Tibial nerve (tissue), 4 donors: ENCODE results near the gene BPIFB1. TPM values are rescaled to one million over a fixed set of nuclear protein-coding genes. Genes with fewer than 3 reads are reported as not detected.

ENCODE experiments used
- DNase-seq, 2 donors: peaks; one replicate each; pipeline ENCODE4 v3.0.0-alpha.2; 2019; ENCODE audit warnings: low spot score in 2 of 2
- H3K27ac ChIP-seq, 4 donors: fragments of 200-600 bp; sonication (generic) in 3 of 4; one replicate each; pipeline ENCODE4 v1.5.1; 2017 to 2019; ENCODE audit warnings: mild to moderate bottlenecking in 1 of 4
- H3K27me3 ChIP-seq, 2 donors: fragments of 200-600 bp; sonication (generic) in 1 of 2; one replicate each; pipeline versions ENCODE4 v1.5.1 to v1.6.0; 2017 to 2019
- H3K36me3 ChIP-seq, 3 donors: fragments of 200-600 bp; sonication (generic); one replicate each; pipeline ENCODE4 v1.5.1; 2018 to 2019
- H3K4me1 ChIP-seq, 4 donors: fragments of 200-600 bp; sonication (generic) in 3 of 4; one replicate each; pipeline ENCODE4 v1.5.1; 2017 to 2019
- H3K4me3 ChIP-seq, 4 donors: fragments of 200-600 bp; sonication (generic) in 3 of 4; one replicate each; pipeline ENCODE4 v1.5.1; 2017 to 2019; ENCODE audit warnings: mild to moderate bottlenecking in 1 of 4, moderate library complexity in 1 of 4
- H3K9me3 ChIP-seq, 4 donors: fragments of 200-600 bp; sonication (generic) in 3 of 4; one replicate each; pipeline ENCODE4 v1.5.1; 2017 to 2019
- EP300 ChIP-seq, 2 donors: sonication (generic); formaldehyde crosslinking; IDR thresholded peaks; one replicate each; pipeline ENCODE4 v1.6.1; 2017; ENCODE audit warnings: antibody characterized with exemption in 2 of 2, mild to moderate bottlenecking in 1 of 2
- POLR2A ChIP-seq, 2 donors: fragments of 450-650 bp; IDR thresholded peaks; one replicate each; pipeline ENCODE4 v1.6.1; 2017; ENCODE audit warnings: antibody characterized with exemption in 2 of 2, mild to moderate bottlenecking in 2 of 2, moderate library complexity in 2 of 2
- WGBS, 2 donors: methylation state at CpG; one replicate each; pipeline ENCODE4 v1.1.5; 2018; 5-methylcytosine and 5-hydroxymethylcytosine counted together
- total RNA-seq, 4 donors: library from RNA; depleted of rRNA; stranded (reverse); fragments of >200 nt; gene quantifications; one replicate each; pipeline ENCODE4 v1.1.0, GENCODE V29; 2016
- TF ChIP-seq, protein P1 (sequence below), 5 experiments: fragments of 200-600 bp in 3 of 5; fragments of 450-650 bp in 2 of 5; sonication (generic) in 3 of 5; IDR thresholded peaks; one replicate each; pipeline ENCODE4 v1.5.1; 2016 to 2019; ENCODE audit warnings: antibody characterized with exemption in 5 of 5, mild to moderate bottlenecking in 3 of 5, moderate library complexity in 2 of 5

The BPIFB1 gene
- total RNA-seq, 4 donors from 2014 or later = not detected

DNA sequence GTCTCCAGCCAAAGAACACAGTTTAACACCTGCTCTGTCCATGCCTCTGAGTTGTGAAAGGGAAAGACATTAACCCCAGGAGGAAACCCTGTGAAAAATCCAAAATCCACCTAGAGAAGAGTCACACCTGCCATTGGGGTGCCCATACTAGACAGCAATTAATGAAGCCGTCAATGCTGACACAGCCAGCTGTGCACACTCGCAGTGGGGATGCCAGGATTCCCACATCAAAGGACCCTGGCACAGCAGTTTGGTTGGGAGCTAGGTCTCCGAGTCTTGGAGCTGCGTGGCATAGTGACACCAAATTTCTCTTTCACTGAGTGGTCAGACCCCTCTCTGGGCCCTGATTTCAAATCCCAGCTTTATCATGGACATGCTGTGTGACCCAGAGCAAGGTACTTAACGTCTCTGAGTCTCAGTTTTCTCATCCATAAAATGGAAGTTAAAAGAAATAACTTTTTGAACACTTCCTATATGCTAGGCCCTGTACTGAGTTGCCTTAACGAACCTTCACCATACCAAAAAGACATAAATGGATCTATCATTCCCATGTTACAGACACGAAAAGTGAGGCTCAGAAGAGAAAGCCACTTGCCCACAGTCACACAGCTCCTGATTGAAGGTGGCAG is 30.8 kb downstream of the BPIFB1 start:
- H3K27ac ChIP-seq = no peak overlapping the region
- H3K4me1 ChIP-seq = no peaks in the 10 kb centered on the region
- no peak for DNase-seq
- 85 to 89% methylated on average over 7 of the region's 7 CpGs for WGBS, 2 donors
- no peaks in the 10 kb centered on the region for H3K36me3 ChIP-seq
- H3K9me3 ChIP-seq = no peaks in the 10 kb centered on the region
- H3K4me3 ChIP-seq = no peak overlapping the region
- peaks cover 0 to 7% of the 10 kb centered on the region in 2 donors for H3K27me3 ChIP-seq
- TF ChIP-seq POLR2A (IDR thresholded peaks at IDR 0.05) = no peak
- no peak for TF ChIP-seq EP300 (IDR thresholded peaks at IDR 0.05)
- TF ChIP-seq, protein P1, sequence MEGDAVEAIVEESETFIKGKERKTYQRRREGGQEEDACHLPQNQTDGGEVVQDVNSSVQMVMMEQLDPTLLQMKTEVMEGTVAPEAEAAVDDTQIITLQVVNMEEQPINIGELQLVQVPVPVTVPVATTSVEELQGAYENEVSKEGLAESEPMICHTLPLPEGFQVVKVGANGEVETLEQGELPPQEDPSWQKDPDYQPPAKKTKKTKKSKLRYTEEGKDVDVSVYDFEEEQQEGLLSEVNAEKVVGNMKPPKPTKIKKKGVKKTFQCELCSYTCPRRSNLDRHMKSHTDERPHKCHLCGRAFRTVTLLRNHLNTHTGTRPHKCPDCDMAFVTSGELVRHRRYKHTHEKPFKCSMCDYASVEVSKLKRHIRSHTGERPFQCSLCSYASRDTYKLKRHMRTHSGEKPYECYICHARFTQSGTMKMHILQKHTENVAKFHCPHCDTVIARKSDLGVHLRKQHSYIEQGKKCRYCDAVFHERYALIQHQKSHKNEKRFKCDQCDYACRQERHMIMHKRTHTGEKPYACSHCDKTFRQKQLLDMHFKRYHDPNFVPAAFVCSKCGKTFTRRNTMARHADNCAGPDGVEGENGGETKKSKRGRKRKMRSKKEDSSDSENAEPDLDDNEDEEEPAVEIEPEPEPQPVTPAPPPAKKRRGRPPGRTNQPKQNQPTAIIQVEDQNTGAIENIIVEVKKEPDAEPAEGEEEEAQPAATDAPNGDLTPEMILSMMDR (IDR thresholded peaks at IDR 0.05) = no peak

DNA sequence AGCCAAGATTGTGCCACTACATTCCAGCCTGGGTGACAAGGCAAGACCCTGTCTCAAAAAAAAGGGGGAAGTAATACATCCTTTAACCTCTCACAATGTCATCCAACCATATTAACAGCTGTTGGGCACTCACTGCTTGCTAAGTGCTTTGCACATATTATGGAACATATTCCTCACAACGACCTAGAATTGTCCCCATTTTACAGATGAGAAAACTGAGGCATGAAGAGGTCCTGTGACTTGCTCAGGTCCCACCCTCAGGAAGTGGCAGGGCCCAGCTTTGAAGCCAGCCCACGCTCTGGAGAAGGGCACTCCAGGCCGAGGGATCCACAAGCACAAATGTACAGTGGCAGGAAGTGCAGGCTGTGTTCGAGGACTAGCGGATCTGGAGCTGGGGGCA is 33.3 kb downstream of the BPIFB1 start:
- no peak for DNase-seq

DNA sequence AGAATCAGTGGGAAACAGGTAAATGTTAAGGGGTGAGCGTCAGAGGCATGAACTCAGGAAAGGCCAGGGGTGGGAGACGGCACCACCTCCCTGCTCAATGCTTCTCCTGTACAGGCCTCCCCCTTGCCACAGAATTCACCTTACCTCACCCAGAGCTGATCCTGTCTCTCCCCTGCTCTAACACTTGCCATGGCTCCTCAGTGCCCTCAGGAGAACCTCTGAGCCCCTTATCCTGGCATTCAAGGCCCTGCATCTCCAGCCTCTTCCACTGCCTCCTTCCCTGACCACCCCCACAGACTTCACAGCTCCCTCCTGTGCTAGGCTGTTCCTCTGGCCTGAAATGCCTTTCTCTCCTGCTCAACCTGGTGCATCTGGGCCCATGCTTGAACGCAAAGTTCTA is 33.9 kb downstream of the BPIFB1 start:
- Histone ChIP-seq H3K9me3 (no peaks in the 10 kb centered on the region), H3K4me1 (no peaks in the 10 kb centered on the region), H3K36me3 (no peaks in the 10 kb centered on the region), H3K27me3 (peaks cover 0 to 10% of the 10 kb centered on the region in 2 donors), H3K27ac (no peak overlapping the region), H3K4me3 (no peak overlapping the region)
- DNase-seq = no peak
- WGBS, 2 donors = 82 to 88% methylated on average over 3 of the region's 3 CpGs
- TF ChIP-seq EP300 (IDR thresholded peaks at IDR 0.05) (no peak), POLR2A (IDR thresholded peaks at IDR 0.05) (no peak)
- TF ChIP-seq, protein P1 (IDR thresholded peaks at IDR 0.05) = no peak

More for the DNA sequence above, 33.3 kb downstream of the BPIFB1 start:
- no peak overlapping the region for H3K27ac ChIP-seq
- TF ChIP-seq, protein P1 (IDR thresholded peaks at IDR 0.05) = no peak
- TF ChIP-seq POLR2A (IDR thresholded peaks at IDR 0.05) (no peak), EP300 (IDR thresholded peaks at IDR 0.05) (no peak)
- no peak overlapping the region for H3K4me3 ChIP-seq
- H3K9me3 ChIP-seq = no peaks in the 10 kb centered on the region
- peaks cover 0 to 7% of the 10 kb centered on the region in 2 donors for H3K27me3 ChIP-seq
- H3K36me3 ChIP-seq = no peaks in the 10 kb centered on the region
- H3K4me1 ChIP-seq = no peaks in the 10 kb centered on the region
- WGBS, 2 donors = 67 to 77% methylated on average over 5 of the region's 5 CpGs

DNA sequence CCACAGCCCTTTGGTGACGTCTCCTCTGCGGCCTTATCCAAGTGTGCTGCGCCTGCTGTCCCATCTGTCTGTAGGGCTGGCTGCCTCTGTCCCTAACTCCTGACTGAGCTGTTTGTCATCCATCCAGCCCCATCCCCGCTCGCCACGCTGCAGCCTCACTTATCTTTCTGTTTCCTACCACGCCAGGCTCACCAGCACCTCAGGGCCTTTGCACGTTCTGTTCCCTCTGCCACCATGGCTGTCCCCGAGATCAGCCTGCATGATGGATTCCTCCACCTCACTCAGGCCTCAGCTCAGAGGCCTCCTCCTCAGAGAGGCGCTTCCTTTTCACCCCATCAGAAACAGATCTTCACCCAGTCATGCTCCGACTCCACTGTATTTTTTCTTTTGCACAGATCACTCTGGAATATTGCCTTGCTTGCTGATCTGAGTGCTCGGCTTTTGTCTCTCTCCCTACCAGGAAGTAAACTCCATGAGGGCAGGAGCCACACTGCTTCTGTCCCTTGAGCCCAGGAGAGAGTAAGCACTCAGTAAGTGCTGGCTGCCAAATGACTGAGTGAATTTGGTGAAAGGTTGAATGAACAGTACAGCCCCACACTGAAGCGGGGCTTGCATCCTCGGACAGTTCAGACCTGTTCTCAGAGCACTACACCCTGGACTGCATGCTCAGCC is 34.5 kb downstream of the BPIFB1 start:
- 87 to 93% methylated on average over 14 of the region's 14 CpGs for WGBS, 2 donors
- Histone ChIP-seq H3K27me3 (peaks cover 0 to 13% of the 10 kb centered on the region in 2 donors), H3K27ac (no peak overlapping the region), H3K4me1 (no peaks in the 10 kb centered on the region), H3K9me3 (no peaks in the 10 kb centered on the region), H3K4me3 (no peak overlapping the region), H3K36me3 (no peaks in the 10 kb centered on the region)
- TF ChIP-seq, protein P1 (IDR thresholded peaks at IDR 0.05) = no peak
- DNase-seq = no peak

DNA sequence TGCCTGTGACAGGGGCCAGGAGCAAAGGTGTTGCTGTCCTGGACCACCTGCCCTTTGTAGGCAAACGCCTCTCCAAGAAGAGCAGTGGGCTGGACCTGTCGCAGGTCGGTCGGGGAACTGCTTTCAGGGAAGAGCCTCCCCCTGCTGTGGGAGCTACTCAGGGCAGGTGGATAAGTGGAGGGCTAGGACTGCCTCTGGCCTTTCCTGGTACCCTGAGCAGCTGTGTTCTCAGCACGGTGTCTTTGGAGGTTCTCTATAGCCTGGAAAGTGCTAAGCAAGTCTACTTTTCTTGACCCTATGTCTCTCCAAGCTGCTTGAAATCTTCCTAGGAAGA is 35.0 kb downstream of the BPIFB1 start:
- Histone ChIP-seq H3K4me1 (no peaks in the 10 kb centered on the region), H3K9me3 (no peaks in the 10 kb centered on the region), H3K27me3 (peaks cover 0 to 13% of the 10 kb centered on the region in 2 donors), H3K27ac (no peak overlapping the region), H3K36me3 (no peaks in the 10 kb centered on the region), H3K4me3 (no peak overlapping the region)
- no peak for TF ChIP-seq EP300 (IDR thresholded peaks at IDR 0.05)
- TF ChIP-seq, protein P1 (IDR thresholded peaks at IDR 0.05) = no peak
- no peak for TF ChIP-seq POLR2A (IDR thresholded peaks at IDR 0.05)
- no peak for DNase-seq
- 31 to 51% methylated on average over 5 of the region's 5 CpGs for WGBS, 2 donors
